ENCODE data around the gene F2R.
"Not testable (repeated sequence)": the region's sequence is repeated elsewhere in the genome, so short reads cannot be mapped to it uniquely, and the experiment has no call there.

F2R gene

DNA sequence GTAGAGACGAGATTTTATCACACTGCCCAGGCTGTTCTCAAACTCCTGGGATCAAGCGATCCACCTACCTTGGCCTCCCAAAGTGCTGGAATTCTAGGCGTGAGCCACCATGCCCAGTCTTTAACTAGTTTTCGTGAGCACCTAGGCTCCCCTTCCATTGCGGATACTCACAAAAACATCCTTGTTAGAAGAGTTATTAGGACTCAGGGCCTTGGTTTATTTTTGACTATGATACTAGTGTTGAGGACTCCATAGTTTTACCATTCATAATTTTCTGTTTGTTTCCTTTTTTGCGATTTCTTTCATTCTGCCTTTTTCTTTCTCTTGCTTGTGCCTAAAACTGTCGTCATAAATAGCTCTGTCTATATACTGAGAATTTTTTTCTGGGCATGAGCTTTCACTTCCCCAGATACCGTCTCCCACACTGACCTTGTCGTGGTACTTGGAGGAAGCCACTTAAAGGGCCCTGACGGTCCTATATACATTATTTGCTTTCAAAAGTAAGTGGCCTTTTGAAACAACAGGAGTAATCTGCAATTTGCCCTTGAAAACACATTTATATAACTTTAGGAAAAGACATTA is 5.2 kb downstream of the F2R start:
- DNase-seq, result peak; percentile 22

DNA sequence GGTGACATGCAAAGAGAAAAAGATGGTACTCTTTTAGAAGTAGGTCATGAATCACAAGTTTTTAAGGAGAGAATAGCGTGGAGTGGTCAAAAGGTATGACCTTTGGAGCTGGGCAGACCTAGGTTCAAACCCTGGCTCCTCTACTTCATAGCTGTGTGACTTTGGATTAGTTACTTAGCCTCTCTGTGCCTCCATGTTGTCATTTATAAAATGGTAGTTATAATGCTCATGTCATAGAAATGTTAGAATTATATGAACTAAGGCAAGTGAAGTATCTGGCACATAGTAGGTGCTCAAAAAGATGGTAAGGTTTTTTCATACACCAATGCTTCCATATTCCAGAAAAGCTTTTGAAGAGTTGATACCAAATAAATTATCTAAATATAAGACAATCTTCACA is 7.3 kb downstream of the F2R start:
- no peak for DNase-seq

DNA sequence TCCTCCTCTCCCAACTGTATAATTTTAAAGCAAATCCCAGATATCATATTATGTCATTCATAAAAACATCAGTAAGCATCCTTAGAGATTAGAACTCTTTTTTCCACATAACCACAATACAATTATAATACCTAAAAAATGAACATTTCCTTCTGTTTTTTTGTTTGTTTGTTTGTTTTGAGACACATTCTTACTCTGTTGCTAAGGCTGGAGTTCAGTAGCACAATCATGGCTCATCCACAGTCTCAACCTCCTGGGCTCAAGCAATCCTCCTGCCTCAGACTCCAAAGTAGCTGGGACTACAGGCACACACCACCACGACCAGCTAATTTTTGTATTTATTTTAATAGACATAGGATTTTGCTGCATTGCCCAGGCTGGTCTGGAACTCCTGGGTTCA is 8.0 kb downstream of the F2R start:
- no peak for DNase-seq

DNA sequence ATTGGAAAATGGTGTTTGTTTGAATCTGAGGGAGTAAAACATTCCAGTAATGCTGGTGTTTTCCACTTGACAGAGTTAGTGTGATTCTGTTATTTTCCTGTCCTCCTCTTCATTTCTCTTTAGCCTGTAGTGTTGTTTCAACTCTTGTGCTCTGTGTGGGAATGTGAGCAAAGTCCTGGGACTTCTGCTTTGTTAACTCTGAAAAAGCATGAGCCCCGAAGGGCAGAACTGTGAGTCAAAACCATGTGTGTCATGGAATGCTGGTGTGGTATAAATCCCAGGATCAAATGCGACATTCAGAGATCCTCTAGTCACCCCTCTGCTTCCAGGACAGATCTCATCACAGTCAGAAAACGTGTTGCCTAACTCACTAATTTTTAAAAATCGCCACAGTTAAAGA is 8.9 kb downstream of the F2R start:
- DNase-seq, result no peak

DNA sequence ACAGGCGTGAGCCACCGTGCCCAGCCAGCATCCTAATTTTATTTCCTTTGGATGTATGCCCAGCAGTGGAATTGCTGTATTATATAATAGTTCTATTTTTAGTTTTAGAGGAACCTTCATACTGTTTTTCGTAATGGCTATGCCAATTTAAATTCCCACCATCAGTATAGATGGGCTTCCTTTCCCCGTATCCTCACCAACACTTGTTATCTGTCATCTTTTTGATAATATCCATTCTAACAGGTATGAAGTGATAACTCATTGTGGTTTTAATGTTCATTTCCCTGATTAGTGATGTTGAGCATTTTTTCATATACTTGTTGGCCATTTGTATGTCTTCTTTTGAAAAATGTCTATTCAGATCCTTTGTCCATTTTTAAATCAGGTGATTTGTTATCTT is 13.0 kb downstream of the F2R start:
- DNase-seq, result no peak

DNA sequence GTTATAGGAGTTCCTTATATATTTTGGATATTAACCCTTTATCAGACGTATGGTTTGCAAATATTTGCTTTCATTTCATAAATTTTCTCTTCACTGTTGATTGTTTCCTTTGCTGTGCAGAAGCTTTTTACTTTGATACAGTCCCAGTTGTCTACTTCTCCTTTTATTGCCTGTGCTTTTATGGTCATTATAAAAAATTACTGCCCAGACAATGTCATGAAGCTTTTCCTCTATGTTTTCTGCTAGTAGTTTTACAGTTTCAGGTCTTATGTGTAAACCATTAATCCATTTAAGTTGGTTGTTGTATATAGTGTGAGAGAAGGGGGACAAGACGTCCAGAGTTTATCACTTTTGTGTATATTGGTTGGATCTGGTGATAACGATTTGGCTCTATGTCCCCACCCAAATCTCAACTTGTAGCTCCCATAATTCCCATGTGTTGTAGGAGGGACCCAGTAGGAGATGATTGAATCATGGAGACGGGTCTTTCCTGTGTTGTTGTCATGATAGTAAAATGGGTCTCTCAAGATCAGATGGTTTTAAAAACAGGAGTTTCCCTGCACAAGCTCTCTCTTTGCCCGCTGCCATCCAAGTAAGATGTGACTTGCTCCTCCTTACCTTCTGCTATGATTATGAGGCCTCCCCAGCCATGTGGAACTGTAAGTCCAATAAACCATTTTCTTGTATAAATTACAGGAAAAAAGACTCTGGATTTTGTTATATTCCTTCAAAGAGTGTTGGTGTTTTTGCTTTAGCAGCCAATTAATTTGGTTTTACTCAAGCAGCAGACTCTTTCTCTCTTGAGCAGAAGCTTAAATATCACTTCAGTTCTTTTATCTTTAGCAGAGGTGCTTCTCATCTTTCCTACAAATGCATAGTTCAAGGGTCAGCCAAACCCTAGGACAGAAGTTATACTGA is 13.7 kb downstream of the F2R start:
- DNase-seq, result no peak

DNA sequence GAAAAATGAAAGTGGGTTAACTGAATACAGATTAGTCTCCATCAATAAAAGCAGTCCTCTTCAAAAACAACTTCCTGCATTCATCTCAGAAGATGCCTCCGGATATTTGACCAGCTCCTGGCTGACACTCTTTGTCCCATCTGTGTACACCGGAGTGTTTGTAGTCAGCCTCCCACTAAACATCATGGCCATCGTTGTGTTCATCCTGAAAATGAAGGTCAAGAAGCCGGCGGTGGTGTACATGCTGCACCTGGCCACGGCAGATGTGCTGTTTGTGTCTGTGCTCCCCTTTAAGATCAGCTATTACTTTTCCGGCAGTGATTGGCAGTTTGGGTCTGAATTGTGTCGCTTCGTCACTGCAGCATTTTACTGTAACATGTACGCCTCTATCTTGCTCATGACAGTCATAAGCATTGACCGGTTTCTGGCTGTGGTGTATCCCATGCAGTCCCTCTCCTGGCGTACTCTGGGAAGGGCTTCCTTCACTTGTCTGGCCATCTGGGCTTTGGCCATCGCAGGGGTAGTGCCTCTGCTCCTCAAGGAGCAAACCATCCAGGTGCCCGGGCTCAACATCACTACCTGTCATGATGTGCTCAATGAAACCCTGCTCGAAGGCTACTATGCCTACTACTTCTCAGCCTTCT is 16.6 kb downstream of the F2R start:
- DNase-seq, result no peak

DNA sequence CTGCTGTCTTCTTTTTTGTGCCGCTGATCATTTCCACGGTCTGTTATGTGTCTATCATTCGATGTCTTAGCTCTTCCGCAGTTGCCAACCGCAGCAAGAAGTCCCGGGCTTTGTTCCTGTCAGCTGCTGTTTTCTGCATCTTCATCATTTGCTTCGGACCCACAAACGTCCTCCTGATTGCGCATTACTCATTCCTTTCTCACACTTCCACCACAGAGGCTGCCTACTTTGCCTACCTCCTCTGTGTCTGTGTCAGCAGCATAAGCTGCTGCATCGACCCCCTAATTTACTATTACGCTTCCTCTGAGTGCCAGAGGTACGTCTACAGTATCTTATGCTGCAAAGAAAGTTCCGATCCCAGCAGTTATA is 17.1 kb downstream of the F2R start:
- peak; percentile 68 for DNase-seq

DNA sequence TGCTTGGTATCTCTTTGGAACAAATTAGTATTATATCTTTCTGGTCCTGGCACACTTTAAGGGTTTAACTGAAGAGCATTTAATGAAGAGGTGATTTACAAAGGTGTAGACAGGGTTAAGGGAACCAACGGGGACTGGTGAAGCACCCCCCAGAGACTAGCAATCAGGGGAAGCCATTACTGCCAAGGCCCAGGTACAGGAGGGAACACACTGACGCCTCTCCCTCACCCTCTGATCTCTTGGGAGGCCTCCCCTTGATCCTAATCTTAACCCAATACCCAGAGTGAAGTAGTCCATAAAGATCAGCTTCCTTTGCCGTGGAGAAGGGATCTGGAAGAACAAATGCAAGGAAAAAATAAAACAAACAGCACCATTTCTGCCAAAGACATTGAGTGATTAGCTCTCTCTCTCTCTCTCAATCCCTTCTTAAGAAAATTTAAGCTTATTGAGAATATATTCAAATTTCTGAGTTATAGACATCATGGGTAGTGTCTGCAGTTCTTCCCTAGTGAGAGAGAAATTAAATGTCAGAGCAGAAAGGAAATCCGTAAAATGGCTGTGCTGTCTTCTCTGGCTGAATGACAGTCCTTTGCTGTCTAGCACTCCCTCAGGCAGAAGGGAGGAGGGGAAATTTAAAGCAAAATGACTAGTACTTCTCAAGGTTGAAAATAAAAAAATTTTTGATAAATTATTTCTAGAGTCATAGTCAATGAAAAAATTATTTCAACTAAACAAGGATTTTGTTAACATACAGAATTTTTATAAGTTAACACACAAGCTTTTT is 20.0 kb downstream of the F2R start:
- no peak for DNase-seq

DNA sequence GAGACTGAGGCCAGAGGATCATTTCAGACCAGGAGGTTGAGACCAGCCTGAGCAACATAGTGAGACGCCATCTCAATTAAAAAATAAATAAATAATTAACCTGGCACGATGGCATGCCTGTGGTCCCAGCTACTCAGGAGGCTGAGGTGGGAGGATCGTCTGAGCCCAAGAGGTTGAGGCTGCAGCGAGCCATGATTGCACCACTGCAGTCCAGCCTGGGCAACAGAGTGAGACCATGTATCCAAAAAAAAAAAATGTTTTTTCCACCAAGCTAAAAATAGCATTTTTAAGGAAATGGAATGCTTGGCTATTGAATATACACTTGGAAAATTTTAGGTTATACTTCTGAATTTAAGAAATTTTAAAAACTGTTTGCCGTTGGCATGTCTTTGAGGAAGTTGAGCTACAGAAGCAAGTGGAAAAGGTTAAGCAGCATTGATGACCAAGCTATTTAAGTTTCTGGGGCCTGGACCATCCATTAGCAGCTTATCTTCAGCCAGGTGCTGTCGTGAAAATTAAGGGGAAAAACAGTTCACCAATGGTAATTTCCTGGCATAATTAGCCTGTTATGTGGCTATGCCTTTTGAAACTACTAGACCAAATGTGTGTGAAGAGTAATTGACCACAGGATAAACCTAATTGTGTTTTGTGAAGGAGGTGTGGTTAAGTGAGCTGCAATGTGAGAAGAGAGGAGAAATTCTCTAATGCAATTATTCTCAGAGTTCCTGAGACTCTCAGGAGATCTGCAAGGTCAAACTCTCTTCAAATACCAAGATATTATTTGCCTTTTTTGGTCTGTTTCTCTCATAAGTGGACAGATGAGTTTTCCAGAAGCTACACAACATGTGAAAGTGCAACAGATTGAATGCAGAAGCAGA is 21.0 kb downstream of the F2R start:
- DNase-seq, result no peak

DNA sequence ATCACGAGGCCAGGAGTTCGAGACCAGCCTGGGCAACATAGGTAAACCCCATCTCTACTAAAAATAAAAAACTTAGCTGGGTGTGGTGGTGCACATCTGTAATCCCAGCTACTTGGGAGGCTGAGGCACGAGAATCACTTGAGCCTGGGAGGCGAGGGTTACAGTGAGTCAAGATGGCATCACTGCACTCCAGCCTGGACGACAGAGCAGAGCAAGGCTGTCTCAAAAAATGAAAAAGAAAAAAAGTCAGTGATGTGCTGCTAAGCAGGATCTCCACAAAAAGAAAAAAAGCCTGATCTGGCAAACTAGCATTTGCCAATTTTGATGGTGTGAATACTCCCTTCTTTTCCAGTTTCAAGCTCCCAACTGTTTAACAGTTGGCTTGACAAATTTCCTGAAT is 21.9 kb downstream of the F2R start:
- no peak for DNase-seq

DNA sequence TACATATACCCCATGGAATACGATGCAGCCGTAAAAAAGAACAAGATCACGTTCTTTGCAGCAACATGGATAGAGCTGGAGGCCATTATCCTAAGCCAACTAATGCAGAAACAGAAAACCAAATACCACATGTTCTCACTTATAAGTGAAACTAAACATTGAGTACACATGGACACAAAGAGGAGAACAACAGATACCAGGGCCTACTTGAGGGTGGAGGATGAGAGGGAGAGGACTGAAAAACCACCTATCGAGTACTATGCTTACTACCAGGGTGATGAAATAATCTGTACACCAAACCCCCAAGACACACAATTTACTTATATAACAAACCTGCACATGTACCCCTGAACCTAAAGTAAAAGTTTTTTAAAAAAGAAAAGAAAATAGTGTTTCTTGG is 25.6 kb downstream of the F2R start:
- DNase-seq, result not testable (repeated sequence)

DNA sequence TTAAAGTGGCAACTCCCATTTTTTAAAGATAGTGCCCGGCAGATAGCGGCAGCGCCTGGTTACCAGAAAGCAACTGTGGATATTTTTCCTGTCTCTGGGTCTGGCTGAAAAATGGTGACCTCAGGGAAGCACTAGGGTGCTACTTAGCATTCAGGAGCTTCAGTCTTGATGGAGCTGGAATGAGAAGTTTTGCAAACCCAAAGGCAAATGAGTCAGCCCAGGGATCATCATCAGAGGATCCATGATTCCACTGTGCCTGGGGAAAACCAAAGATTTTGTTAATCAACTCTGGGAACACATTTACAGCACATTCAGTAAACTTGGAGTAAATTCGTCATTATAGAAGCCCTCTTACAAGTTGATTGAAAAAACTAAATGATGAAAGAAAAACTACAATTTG is 26.7 kb downstream of the F2R start:
- no peak for DNase-seq

DNA sequence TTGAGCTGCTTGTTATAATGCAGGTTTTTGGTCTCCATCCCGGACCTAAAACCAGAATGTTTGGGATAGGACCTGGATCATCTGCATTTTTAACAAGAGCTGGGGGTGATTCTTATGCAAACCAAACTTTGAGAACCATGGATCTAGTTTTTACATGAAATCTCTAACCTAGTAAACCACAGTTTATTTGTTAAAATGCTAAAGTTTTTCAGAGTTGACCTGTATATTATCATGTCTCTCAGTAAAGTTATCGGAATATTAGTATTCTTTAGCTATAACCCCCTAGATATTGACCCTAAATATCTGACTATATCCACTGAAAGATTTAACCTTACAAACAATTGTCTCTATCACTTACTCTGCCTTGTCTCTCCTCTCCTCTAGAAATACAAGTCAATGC is 28.7 kb downstream of the F2R start:
- DNase-seq, result no peak

DNA sequence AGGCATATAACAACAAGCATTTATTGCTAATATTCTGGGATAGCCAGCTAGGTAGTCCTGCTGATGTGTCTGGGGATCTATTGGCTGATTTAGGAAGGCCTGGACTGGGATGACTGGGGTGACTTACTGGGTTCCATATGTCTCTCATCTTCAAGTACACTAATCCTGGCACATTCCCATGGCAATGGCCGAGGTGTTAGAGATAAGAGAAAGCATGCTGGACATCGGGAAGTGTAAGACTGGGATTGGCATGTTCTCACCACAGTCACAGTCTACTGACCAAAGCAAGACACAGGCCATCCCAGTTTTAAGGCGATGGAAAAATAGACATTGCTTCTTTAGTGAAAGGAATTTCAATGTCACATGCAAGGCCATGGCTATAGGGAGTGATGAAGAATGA is 29.7 kb downstream of the F2R start:
- DNase-seq, result no peak

DNA sequence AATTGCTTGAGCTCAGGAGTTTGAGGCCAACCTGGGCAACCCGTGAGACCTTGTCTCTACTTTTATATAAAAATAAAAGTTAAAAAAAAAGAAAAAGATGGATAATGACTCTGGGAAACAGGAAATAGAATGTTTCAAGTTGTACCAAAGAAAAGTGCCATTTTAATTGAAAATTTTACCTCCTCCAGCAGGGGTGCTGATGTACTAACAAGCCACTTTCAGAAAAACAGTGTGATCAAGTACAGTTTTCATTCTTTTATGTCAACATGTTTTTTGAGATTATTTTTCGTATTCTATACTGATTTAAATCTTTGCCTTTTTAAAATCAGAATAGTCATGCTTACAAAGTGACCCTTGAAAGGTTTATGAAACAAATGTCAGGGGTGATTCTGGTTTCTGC is 30.8 kb downstream of the F2R start:
- no peak for DNase-seq

DNA sequence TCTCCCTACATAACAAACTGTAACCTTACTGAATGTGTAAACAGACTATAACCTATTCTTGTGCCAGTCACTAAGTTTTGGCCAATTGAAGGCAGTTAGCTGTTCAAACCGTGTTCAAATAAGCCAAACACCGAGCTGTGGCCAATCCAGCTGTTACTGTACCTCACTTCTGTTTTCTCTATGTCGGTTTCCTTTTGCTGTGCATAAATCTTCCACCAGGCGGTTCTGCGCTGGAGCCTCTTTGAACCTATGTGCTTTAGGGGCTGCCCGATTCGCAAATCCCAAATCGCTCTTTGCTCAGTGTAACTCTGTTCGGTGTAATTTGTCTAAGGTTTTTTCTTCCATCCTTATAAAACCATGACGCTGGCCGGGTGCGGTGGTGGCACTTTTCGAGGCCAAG is 31.8 kb downstream of the F2R start:
- DNase-seq, result no peak

DNA sequence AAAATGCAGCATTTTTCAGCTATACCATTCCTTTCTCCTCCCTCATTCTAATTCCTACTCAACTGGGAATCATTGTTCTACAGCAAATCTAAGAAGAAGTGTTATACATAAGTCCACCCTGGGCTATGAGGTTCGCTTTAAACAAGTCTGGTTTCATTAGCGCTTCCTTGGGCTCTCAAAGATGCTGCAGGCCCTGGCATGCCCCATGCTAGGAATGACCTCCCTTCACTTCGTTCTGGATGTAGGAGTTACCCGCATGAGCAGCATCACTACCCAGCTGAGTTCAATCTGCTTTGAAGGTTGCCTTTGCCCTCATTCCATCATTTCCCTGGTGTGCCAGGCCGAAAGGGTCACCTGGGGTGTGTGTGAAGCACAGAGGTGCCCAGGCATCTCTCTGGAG is 35.4 kb downstream of the F2R start:
- no peak for DNase-seq

DNA sequence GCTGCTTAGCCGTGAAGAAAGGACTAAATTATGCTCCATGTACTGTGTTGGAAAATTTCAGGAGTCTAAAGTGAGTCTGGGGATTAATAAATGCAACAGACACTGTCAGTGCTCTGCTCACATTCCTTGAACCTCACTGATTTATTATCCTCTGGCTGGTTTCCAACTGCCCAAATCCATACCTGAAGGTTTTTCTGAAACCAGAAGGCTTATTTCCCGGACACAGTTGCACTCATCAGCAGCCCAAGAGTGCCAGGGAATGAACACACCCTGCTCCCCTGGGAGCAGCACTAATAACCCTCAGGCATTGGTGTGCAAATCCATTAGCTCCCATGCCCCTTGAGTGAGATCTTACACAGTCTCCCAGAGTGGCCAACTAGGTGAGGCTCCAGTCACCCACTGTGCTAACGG is 38.7 kb downstream of the F2R start:
- DNase-seq, result no peak

DNA sequence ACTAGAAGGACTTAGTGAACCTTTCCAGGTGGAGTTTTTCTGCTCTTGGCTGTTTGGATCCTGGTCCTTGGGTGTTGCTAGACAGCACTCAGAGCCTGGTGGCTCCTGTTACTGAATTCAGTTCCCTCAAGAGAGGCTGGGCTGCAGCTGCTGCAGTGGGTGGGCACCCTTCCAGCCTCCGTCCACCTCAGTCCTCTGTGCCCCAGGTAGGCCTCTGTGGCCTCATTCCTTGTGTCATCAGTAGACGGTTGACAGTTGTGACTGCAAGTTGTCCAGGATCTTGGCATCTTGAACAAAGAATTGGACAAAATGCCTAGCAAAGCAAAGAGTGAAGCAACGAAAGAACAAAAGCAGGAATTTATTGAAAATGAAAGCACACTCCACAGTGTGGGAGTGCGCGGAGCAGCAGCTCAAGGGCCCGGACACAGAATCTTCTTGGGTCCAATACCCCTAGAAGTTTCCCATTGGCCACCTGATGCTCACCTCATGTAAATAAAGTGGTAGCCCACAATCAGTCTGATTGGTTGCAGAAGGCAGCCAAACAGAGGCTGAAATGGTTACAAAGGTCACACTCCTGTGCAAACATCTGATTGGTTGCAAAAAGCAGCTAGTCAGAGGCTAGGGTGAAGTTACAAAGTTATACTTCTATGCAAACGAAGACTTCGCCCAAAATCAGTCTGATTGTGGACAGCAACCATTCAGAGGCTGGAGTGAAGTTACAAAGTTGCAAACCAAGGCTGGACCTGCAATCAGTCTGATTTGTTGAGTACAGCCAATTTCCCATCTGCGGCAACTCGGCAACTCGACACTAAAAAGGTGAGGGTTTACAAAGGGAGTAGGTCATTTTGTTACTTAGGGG is 40.1 kb downstream of the F2R start:
- DNase-seq, result no peak

DNA sequence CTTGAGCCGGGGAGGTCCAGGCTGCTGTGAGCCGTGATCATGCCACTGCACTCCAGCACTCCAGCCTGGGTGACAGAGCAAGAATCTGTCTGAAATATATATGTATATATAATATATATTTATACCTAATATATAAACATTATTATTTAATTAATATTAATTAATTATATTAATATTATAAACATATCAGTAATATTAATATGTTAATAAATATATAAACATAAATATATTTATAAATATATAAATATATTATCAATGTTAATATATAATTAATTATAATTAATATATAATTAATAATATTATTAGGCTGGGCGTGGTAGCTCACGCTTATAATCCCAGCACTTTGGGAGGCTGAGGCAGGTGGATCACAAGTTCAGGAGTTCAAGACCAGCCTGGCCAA is 41.1 kb downstream of the F2R start:
- no peak for DNase-seq

All from GDM1 (cell line).